Right lobe of liver (tissue), 6 donors: ENCODE results near the gene REST. TPM values are rescaled to one million over a fixed set of nuclear protein-coding genes. Genes with fewer than 3 reads are reported as not detected.
A peak's percentile ranks its signal among the peaks of the same experiment; 100 is the strongest.

Source experiments
- ATAC-seq, 4 donors: fragments of 200-7000 bp; cut with Tn5 transposase; one replicate each; pipeline ENCODE4 v1.9.1; 2020; ENCODE audit warnings: mild to moderate bottlenecking in 4 of 4, moderate library complexity in 4 of 4
- DNase-seq, 3 donors: peaks; one replicate each; pipeline ENCODE4 v3.0.0-alpha.2; 2020
- H3K27ac ChIP-seq, 3 donors: fragments of 200-600 bp; one replicate each; pipeline ENCODE4 v1.8.0; 2022
- H3K27me3 ChIP-seq, 2 donors: fragments of 200-600 bp; one replicate each; pipeline ENCODE4 v1.8.0; 2022
- H3K36me3 ChIP-seq, 4 donors: fragments of 200-600 bp; sonication (generic) in 1 of 4; one replicate each; pipeline versions ENCODE4 v1.5.1 to v1.8.0; 2017 to 2022; ENCODE audit warnings: control low read depth in 1 of 4
- H3K4me1 ChIP-seq, 4 donors: fragments of 200-600 bp; sonication (generic) in 1 of 4; one replicate each; pipeline versions ENCODE4 v1.5.1 to v1.8.0; 2017 to 2022; ENCODE audit warnings: control low read depth in 1 of 4
- H3K4me3 ChIP-seq, 3 donors: fragments of 200-600 bp; one replicate each; pipeline ENCODE4 v1.8.0; 2022
- H3K9me3 ChIP-seq, 4 donors: fragments of 200-600 bp; sonication (generic) in 1 of 4; one replicate each; pipeline versions ENCODE4 v1.5.1 to v1.8.0; 2017 to 2022; ENCODE audit warnings: control low read depth in 1 of 4
- POLR2A ChIP-seq: fragments of 450-650 bp; IDR thresholded peaks from one replicate; pipeline ENCODE4 v1.6.1; 2017; ENCODE audit warnings: antibody characterized with exemption, mild to moderate bottlenecking
- WGBS: methylation state at CpG from one replicate; pipeline ENCODE4 v1.1.6; 2018; ENCODE audit warnings: low coverage, low lambda C conversion rate; ENCODE audit not compliant: insufficient coverage; ENCODE audit errors: missing lambda C conversion rate; 5-methylcytosine and 5-hydroxymethylcytosine counted together
- intact Hi-C, 2 donors: fragments of 100-400 bp; cut with DNase I; formaldehyde crosslinking; loops; one replicate each; pipeline versions ENCODE4 v1.11.2 to v1.14.1; 2022
- small RNA-seq, 2 experiments: library from RNA; depleted of rRNA; stranded (forward); fragments of <200 nt; gene quantifications; one replicate each; pipeline ENCODE3, GENCODE V24; 2016
- total RNA-seq, 6 experiments: library from RNA; depleted of rRNA in 2 of 6; stranded (reverse); fragments of >200 nt in 2 of 6; fragmentation: NEBNext Ultra II Directional in 3 of 6; extraction: Animal tissue kit (Norgen Biotek cat#: 25700) in 3 of 6; gene quantifications; one replicate each; pipeline versions ENCODE4 v1.1.0 to v1.2.4, GENCODE V29; 2016 to 2023
- TF ChIP-seq, protein P1 (sequence below), 4 donors: fragments of 200-600 bp in 3 of 4; fragments of 450-650 bp in 1 of 4; IDR thresholded peaks; one replicate each; pipeline versions ENCODE4 v1.5.1 to v1.8.0; 2016 to 2022; ENCODE audit warnings: antibody characterized with exemption in 4 of 4, mild to moderate bottlenecking in 2 of 4
- donor health status: DM: no; HTN: yes; CAD: no.
- donor health status: DM: no; HTN: no; CAD: no.
- donor health status: DM: no; HTN: no; CAD: no.
- donor health status: DM: no; HTN: yes; CAD: no.
- donor health status: DM: no; HTN: yes; CAD: no.

Gene REST
- total RNA-seq, 6 experiments from 2014 or later = 10.6 to 19.3 (median 16.4) TPM

DNA sequence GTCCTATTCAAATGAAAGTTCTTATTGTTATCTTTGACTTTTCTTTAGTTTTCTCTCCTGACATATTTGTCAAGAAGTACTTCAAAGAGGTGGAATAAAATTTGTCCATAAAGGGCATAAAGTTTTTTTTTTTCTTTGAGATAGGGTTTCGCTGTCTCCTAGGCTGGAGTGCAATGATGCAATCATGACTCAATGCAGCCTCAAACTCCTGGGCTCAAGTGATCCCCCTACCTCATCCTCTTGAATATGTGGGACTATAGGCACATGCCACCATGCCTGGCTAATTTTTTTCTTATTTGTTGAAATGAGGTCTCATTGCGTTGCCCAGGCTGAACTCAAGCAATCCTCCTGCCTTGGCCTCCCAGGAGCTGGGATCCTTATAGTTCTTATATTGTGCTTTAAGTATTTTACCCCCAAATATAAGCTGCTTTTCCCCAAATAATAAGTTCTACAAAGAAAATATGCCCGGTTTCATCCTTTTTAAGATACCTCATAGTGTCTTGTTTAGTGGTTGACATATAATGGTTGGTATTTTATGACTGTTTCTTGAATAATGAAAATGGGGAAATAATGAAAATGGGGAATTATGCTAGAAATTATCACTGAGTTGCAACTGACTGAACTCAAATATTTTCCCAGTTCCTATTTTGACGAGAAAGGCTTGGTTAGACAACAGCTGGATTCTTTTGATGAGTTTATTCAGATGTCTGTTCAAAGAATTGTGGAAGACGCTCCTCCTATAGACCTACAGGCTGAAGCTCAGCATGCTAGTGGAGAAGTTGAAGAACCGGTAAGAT, 82.6 kb downstream of the REST start:
- H3K27me3 ChIP-seq = no peaks in the 10 kb centered on the region
- no peaks in the 10 kb centered on the region for H3K9me3 ChIP-seq
- 83% methylated on average over 6 of the region's 6 CpGs for WGBS
- intact Hi-C loops = no loop called here
- H3K27ac ChIP-seq = no peak overlapping the region
- DNase-seq (no peak), ATAC-seq (no peak)
- no peak overlapping the region for H3K4me3 ChIP-seq
- H3K4me1 ChIP-seq = no peaks in the 10 kb centered on the region
- H3K36me3 ChIP-seq = peaks cover 0 to 55% (median 25%) of the 10 kb centered on the region in 4 donors
- TF ChIP-seq, protein P1, sequence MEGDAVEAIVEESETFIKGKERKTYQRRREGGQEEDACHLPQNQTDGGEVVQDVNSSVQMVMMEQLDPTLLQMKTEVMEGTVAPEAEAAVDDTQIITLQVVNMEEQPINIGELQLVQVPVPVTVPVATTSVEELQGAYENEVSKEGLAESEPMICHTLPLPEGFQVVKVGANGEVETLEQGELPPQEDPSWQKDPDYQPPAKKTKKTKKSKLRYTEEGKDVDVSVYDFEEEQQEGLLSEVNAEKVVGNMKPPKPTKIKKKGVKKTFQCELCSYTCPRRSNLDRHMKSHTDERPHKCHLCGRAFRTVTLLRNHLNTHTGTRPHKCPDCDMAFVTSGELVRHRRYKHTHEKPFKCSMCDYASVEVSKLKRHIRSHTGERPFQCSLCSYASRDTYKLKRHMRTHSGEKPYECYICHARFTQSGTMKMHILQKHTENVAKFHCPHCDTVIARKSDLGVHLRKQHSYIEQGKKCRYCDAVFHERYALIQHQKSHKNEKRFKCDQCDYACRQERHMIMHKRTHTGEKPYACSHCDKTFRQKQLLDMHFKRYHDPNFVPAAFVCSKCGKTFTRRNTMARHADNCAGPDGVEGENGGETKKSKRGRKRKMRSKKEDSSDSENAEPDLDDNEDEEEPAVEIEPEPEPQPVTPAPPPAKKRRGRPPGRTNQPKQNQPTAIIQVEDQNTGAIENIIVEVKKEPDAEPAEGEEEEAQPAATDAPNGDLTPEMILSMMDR (IDR thresholded peaks at IDR 0.05) = no peak
- no peak for TF ChIP-seq POLR2A

DNA sequence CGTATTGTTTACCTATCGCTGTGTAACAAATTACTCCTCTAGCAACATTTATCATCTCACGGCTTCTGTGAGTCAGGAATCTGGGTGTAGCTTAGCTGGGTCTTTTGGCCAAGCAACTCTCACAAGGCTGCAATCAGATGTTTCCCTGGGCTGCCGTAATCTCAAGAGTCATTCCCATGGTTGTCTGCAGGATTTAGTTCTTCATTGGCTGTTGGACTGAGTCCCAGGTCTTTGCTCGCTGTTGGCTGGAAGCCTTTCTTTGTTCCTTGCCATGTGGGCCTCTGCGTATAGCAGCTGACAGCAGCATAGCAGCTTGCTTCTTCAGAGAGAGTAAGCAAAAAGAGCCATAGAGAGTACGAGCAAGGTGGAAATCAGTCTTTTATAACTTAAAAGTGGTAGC, 87.8 kb downstream of the REST start:
- DNase-seq = no peak
- Histone ChIP-seq H3K4me1 (no peaks in the 10 kb centered on the region), H3K27me3 (no peaks in the 10 kb centered on the region), H3K4me3 (no peak overlapping the region), H3K27ac (no peak overlapping the region), H3K36me3 (peaks cover 0 to 74% (median 36%) of the 10 kb centered on the region in 4 donors), H3K9me3 (no peaks in the 10 kb centered on the region)
- TF ChIP-seq, protein P1 (IDR thresholded peaks at IDR 0.05) = no peak
- no peak for TF ChIP-seq POLR2A
- ATAC-seq = peak in 2 of 4 donors; percentile 25 to 53
- intact Hi-C loops = no loop called here
- WGBS = 89% methylated on average over 7 of the region's 7 CpGs

DNA sequence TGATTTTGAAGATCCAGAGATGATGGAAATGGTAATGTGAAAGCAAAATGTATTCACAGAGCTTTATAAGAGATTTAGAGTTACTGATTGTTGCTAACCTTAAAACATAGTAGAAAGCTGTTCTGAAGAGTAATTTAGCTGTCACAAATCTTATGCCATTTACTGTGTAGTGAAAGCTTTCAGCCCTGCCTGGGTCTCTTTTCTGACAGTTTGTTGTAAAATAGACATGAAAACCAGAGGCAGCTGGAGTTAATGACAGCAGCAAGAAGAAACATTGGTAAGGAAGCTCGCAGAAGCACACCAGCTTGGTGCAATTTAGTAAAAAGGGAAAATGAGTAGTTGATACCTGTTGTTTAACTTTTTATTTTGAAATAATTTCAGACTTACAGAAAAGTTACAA, 92.1 kb downstream of the REST start:
- no peak overlapping the region for H3K4me3 ChIP-seq
- no peak overlapping the region for H3K27ac ChIP-seq
- peaks cover 9 to 63% (median 33%) of the 10 kb centered on the region in 4 donors for H3K36me3 ChIP-seq
- H3K27me3 ChIP-seq = no peaks in the 10 kb centered on the region
- no peak for TF ChIP-seq POLR2A
- TF ChIP-seq, protein P1 (IDR thresholded peaks at IDR 0.05) = no peak
- intact Hi-C loops = no loop called here
- no peaks in the 10 kb centered on the region for H3K9me3 ChIP-seq
- ATAC-seq = no peak
- no peak for DNase-seq
- no peaks in the 10 kb centered on the region for H3K4me1 ChIP-seq
- 67% methylated on average over 1 of the region's 1 CpG for WGBS

DNA sequence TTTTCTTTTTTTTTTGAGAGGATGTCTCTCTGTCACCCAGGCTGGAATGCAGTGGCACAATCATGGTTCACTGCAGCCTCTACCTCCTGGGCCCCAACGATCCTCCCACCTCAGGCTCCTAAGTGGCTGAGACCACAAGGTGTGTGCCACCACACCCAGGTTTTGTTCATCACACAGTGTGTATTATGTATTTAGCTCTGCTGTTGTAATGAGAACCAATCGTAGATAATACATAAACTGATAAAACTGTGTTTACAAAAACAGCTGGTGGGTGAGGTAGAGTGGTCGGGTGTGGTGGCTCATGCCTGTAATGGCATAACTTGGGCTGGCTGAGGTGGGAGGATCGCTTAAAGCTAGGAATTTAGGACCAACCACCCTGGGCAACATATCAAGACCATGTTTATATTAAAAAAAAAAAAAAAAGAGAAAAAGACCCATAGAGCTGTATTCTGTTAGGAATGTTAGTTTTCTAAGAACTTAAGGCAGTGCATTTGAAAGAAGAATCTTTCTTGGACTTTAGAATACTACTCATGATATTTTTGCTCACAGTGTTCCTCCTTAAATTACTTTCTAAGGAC, 105.9 kb downstream of the REST start:
- intact Hi-C loops = no loop called here
- no peak overlapping the region for H3K27ac ChIP-seq
- peaks cover 0 to 97% (median 32%) of the 10 kb centered on the region in 4 donors for H3K36me3 ChIP-seq
- no peak overlapping the region for H3K4me3 ChIP-seq
- no peak for ATAC-seq
- H3K9me3 ChIP-seq = no peaks in the 10 kb centered on the region
- H3K27me3 ChIP-seq = no peaks in the 10 kb centered on the region
- DNase-seq = no peak
- TF ChIP-seq POLR2A = no peak
- H3K4me1 ChIP-seq = no peaks in the 10 kb centered on the region
- 74% methylated on average over 4 of the region's 4 CpGs for WGBS

Small RNA genes within 50 kb of the gene (small RNA-seq; reads per million reads assigned to genes)
- 0 reads per million in 2 experiments for gene RNU6-998P

Other genes with a start within 250 kb of the REST start
- under 1 TPM in 3 of 6 experiments, not detected in 3; 0.27 to 0.80 (median 0.42) TPM for gene HOPX, start 226.6 kb upstream of the REST start, total RNA-seq
- gene SPINK2, start 86.2 kb upstream of the REST start, total RNA-seq = not detected
- gene NOA1, start 69.7 kb downstream of the REST start, total RNA-seq = 10 to 100 TPM in 2 of 6 experiments, 1 to 10 TPM in 4; 4.7 to 12.7 (median 5.8) TPM
- 10 to 100 TPM; 24.6 to 37.1 (median 27.3) TPM for gene POLR2B, start 71.0 kb downstream of the REST start, total RNA-seq
- 100 to 1,000 TPM in 5 of 6 experiments, 10 to 100 TPM in 1; 46.2 to 347 (median 163) TPM for gene IGFBP7, start 202.5 kb downstream of the REST start, total RNA-seq